ENCODE results near the gene PSMD3.
A peak's percentile ranks its signal among the peaks of the same experiment; 100 is the strongest.
"Not testable (repeated sequence)": the region's sequence is repeated elsewhere in the genome, so short reads cannot be mapped to it uniquely, and the experiment has no call there.

PSMD3 gene

DNA sequence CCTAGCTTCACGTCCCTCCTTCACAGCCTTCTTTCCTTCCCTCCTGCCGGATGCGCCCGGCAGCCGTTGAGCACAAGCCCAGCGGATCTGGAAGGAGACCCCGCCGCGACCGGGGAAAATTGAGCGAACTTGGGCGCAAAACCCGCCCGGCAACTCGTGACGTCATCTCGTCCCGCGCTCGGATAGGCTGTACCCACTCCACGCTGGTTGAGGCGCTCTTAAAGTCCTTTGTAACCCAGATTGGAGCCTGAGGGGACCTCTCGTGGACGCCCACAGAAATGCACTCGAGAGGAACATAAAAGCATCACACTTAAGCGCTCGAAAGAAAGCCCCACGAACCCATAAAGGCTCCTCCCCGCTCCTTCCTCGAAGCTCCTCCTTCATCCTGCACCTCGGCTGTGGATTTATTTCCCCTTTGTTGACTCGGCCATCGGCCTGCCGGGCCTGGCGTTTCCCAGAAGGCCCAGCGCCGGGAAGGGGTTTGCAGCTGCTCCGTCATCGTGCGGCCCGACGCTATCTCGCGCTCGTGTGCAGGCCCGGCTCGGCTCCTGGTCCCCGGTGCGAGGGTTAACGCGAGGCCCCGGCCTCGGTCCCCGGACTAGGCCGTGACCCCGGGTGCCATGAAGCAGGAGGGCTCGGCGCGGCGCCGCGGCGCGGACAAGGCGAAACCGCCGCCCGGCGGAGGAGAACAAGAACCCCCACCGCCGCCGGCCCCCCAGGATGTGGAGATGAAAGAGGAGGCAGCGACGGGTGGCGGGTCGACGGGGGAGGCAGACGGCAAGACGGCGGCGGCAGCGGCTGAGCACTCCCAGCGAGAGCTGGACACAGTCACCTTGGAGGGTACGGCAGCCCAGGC, at the start of gene PSMD3:
PSMD3 (plus strand) TSS at position 457 of the 856 bp plus-strand sequence; CDS start at position 621, 164 bp downstream.
- DNase-seq (ENCODE audit: low spot score), result peak; percentile 95

DNA sequence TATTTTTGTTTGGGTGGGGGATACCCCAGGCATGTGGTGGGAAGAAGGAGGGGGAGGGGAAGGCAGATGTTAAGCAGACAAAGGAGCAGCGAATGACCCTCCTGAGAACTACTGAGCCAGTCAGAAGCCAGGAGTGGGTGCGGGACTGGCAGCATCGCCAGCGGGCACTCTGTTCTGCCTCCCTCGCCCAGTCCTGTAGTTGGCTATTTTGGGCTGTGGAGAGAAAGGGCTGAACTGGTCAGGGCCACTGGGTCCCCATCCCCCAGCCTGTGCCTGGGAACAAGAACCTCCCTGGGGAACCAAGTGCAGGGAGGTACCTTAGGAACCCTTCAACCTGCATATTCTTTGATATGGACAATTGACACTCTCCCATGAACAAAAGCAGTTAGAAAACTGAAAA, 46.7 kb upstream of the PSMD3 start:
- no peak for DNase-seq (ENCODE audit: low spot score)

DNA sequence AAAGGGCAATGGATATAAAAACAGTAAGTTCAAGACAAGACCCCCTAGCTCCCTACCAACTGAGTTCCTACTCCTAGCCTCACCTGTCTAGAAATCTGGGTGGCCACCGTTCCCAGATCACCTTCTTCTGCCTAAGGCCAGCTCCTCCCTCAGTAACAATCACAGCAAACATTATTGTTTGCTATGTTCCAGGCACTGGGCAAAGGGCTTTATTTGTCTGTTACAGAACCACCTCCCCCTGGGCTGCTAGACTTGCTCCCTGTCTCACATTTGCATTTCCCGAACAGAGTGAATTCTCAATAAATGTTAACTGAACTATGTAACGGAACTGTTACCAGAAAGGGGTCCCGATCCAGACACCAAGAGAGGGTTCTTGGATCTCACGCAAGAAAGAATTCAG, 46.3 kb upstream of the PSMD3 start:
- DNase-seq (ENCODE audit: low spot score), result no peak

DNA sequence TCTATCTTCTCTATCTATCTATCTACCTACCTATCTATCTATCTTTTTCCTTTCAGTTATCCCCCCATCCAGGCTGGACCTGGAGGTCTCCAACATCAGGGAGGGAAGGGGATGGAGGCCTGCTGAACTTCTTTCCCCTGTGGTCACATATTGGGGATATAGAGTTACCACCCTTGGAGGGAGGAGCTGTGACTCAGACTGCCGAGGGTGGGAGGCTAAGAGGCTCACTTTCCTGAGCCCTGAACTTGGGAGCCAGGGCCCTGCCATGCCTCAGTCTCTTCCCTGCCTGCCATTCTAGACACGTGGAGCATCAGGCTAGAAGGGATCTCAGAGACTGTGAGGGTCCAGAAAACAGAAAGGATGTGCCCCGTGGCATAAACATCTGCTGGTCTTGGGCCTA, 44.7 kb upstream of the PSMD3 start:
- DNase-seq (ENCODE audit: low spot score), result no peak

DNA sequence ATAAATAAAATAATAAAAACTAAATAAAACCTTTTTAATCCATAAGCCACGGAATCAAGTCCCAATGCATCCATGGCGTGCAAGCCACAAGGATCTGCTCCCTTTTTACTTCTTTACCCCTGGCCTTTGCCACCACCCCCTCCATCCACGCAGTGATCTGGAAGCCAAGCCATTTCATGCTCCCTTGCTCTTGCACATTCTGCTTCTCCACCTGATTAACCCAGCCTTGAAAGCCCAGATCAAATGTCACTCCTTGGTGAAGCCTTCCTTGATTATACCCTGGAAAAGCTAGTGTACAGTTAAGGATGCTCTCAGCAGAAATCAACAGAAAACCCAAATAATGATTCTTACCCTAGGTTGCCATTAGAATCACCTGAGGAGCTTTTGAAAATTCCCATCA, 43.2 kb upstream of the PSMD3 start:
- no peak for DNase-seq (ENCODE audit: low spot score)

DNA sequence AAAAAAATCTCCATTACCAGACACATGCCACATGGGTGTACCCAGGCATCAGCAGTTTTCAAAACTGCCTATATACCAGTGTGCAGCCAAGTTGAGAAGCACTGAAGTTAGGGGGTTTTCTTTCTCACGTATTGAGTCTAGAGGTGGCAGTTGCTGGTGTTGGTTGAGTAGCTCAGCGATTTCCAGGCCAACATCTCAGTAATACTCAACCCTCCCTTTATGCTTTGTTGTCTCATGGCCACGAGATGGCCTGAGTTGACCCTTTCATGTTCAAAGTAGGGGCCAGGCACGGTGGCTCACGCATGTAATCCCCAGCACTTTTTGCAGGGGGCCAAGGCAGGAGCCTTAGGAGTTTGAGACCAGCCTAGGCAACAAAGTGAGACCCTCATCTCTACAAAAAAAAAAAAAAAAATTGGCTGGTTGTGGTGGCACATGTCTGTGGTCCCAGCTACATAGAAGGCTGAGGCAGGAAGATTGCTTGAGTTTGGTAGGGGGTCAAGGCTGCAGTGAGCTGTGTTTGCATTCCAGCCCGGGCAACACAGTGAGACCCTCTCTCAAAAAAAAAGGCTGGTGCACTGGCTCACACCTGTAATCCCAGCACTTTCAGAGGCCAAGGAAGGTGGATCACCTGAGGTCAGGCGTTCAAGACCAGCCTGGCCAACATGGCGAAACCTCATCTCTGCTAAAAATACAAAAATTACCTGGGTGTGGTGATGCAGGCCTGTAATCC, 42.3 kb upstream of the PSMD3 start:
- no peak for DNase-seq (ENCODE audit: low spot score)

DNA sequence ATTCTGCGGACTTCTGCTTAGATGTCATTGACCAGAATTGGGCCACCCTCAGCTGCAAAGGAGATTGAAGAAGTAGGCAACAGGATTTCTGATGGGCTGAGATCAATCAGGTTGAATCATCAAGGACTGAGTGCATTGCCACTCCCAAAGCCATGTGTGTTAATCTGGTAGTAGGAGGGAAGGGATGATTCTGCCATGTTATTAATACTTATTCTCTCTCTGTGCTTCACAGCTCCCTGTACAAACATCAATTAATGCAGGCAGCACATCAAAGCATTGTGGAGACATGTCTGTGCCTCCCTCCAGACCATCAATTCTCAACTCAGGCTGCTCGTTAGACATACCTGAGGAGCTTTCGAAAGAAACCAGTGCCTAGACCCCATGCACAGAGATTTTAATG, 41.5 kb upstream of the PSMD3 start:
- no peak for DNase-seq (ENCODE audit: low spot score)

DNA sequence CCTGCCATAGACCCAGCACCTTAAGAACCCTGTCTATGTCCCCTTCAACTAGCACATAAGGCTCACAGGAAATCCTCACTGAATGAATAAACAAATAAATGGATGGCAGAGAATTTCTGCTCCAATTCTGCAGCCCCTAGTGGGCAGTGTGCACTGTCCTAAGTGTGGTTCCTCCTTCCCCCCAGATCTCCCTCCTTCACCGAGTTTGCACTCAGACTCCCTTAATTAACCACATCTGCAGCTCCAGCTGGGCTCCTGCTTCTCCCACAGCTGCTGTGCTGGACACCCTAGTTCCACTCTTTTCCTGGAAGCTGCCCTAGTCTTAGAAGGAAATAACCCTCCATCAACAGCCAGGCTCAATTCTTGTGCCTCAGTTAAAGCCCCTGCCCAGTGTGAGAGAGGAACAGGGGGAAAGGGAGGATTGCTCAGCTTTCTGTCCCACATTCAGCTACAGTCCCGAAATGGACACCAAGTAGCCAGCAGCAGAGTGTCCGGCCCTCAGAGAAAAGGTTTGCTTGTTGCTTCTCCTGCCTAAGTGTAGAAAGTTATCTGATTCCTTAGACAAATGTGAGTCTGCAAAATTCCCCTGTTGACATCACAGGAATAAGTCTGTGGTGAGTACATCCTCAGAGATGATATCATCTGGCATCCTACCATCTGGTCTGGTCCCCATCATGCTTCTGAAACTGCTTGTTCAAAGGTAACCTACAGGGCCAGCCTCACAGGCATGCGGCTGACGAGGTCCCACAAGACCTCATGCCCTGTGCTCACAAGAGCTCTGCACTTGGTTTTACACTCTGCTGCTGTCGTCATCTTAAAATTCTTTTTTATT, 40.8 kb upstream of the PSMD3 start:
- DNase-seq (ENCODE audit: low spot score), result peak; percentile 54

DNA sequence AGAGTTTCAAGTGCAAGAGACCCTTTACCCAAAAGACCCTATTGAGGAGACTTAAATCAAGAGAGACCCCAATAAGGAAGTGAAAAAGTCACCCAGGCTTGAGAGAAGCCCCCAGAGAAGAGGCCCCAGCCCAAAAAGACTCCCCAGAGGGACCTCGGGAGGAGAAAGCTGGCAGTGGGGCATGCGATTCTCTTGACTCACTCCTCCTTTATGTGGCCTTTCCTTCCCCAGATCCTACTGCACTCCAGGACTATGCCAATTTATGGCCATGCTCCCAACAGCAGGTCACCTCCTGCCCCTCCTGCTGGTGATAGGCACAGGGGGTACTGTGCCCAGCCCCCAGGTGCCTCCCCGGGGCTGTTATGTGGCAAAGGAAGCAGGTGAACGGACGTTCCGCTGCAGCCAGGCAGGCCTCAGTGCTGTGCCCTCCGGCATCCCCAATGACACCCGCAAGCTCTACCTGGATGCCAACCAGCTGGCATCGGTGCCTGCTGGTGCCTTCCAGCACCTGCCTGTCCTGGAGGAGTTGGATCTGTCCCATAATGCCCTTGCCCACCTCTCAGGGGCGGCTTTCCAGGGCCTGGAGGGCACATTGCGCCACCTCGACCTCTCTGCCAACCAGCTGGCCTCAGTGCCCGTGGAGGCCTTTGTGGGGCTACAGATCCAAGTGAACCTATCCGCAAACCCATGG, 36.8 kb upstream of the PSMD3 start:
- no peak for DNase-seq (ENCODE audit: low spot score)

DNA sequence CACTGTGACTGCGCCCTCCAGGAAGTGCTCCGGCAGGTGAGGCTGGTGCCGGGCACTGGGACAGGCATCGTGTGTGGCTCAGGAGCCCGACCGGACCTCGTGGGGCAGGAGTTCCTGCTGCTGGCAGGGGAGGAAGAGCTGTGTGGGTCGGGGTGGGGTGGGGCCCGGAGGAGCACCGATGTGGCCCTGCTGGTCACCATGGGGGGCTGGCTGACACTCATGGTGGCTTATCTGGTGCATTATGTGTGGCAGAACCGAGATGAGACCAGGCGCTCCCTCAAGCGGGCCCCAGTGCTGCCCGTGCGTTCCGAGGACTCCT, 36.3 kb upstream of the PSMD3 start:
- DNase-seq (ENCODE audit: low spot score), result no peak

DNA sequence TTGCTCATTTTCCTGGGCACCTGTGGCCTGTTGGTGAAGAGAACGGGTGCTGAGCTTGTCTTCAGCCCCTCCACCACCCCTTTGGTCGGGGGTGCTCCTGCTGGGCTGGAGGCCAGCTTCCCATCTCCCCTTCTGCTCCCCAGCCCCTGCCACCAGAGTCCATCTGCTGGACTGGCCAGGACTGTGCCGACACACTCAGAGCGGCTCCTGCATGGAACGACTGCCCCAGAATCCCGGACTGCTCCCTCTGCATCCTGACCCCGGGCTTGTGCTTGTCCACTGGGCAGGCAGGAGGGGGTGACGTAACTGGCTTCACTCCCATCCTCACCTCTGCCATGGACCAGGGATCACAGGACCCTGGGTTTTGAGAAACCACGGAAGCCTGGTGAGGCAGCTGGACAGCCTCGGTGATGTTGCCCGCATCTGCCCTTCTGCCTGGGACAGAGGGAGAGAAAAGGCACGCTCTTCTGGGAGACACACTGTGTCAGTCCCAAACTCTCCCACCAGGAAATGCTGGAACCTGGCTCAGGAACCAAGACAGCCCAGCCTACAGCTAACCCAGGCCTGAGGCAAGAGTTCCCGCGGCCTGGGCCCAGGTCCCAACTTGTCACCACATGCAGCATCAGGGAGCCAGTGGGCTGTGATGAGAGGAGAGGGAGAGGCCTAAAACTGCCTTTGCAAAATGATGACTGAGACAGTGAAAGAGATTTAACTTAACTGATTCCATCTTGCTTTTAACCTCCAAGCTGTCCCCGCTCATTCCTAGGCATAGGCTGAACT, 33.9 kb upstream of the PSMD3 start:
- DNase-seq (ENCODE audit: low spot score), result no peak

DNA sequence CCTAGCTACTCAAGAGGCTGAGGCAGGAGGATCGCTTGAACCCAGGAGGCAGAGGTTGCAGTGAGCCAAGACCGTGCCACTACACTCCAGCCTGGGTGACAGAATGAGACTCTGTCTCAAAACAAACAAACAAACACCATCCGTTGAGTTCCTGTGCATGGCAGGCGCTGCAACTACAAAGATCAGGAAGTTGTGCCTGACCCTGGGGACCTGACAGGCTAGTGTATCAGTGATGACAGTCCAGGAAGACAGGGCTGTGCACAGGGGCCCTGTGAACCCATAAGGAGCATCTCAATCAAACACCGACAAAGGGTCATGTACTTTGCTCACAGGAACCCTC, 32.1 kb upstream of the PSMD3 start:
- not testable (repeated sequence) for DNase-seq (ENCODE audit: low spot score)

DNA sequence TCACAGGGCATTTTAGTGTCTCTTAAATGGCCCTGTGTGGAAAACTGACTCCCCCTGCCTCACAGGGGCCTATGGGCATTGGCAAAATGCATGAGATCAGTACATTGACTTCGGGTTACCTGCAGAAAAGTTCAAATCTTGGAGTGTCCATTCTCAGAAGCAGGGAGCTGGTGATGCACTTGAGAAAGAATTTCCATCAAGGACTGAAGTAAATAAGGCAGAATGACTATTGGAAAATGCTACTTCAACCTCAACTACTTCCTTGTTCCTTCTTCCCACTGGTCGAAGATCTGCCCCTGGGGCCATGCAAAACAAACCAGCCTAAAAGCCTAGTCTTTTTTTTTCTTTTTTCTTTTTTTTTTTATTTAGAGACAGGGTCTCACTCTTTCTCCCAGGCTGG, 31.6 kb upstream of the PSMD3 start:
- DNase-seq (ENCODE audit: low spot score), result no peak

DNA sequence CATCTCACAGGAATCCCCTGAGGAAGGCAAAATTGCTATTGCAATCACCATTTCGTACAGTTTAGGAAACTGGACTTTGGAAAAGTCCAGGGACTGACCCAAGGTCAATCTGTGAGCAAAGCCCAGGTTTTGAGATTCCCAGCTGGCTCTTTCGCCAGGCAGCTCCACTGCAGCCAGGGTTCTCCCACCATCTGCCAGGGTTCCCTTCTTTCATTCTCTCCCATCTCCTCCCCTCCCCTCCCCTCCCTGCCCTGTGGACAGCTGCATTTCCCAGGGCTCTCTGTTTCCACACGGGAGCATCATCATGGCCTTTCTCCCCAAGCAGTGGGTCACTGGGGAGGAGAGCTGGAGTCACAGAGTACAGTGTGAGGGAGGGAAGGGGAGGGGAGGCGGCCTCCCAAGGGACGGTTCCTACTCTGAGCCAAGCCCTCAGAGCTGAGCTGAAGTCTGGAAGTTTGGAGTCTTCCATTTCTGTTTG, 29.7 kb upstream of the PSMD3 start:
- DNase-seq (ENCODE audit: low spot score), result no peak

DNA sequence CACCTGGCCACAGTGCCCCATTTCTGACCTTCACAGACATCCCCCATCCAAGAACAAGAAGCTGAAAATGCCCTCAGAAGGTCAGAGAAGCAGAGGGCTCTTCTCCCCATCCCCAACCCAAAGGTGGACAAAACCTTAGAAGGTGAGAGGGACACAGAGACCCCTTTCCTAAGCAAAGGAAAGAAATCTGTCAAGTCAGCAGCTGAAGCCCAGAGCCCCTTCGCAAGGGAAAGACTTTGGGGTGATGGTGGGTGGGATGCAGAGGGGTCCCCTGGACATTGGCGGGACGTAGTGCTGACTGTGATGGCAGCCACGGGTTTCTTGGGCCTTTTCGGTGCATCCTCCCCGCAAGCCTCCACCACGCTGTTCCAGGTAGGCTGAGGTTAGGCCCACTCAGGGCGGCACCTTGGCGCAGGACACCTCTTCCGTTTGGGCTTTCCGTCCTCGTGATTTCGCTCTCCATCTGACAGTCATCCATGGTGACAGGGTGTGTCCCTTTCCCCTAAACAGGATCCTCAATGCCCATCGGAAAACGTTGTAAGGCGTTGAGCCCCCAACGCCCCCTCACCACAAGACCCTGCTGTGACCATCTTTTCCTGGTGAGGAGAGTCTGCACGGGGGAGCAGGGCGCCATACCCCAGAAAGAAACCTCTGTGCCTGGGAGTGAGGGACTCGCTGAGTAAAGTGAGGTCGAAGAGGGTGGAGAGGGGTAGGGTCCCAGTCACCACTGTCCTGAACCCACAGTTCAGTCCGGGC, 28.5 kb upstream of the PSMD3 start:
- no peak for DNase-seq (ENCODE audit: low spot score)

DNA sequence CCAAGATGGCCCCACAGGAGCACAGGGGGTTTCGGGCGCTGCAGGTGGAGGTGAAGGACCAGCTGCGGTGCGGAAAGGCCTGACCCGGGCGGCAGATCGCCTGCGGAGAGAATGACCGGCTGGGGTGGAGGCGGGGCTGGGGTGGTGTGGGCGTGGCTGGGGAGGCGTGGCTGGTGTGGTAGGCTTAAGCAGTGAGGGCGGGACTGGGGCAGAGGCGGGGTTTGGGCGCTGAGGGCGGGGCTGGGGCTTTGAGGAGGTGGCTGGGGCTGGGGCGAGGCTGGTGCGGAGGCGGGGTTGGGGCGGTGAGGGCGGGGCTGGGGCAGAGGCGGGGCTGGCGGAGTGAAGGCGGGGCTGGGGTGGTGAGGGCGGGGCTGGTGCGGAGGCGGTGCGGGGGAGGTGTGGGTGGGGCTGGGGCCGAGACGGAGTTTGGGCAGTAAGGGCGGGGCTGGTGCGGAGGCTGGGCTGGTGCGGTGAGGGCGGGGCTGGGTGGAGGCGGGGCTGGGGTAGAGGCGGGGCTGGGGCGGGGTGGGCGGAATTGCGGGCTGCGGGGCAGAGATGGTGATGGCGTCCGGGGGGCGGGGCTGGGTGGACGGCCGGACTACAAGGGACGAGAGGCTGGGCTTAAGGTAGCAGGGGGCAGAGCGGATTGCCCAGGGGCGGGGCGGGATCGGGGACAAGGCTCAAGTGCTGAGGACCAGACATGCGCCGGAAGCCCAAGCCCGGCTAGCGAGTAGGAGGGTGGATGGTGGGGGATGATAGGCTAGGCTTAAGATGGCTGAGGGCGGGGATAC, 27.7 kb upstream of the PSMD3 start:
- peak; percentile 97 for DNase-seq (ENCODE audit: low spot score)

DNA sequence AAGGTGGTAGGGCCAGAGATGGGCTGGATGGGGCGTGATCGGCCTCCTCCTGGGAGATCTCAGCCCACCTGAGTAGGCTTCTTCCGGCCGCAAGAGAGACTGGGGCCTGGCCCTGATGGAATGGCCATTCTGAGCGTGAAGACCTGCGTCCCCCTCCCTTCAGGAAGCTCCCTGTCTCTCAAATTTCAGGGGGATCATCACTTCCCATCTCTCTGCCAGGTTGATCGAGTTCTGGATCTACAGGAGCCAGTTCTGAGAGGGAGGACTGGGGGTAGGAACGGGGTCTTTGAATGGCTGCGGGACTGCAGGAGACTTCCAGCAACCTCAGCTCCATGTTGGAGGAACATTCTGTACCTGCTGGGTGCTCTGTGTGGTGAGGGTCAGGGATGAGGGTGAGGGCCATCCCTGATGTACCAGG, 27.1 kb upstream of the PSMD3 start:
- DNase-seq (ENCODE audit: low spot score), result no peak

DNA sequence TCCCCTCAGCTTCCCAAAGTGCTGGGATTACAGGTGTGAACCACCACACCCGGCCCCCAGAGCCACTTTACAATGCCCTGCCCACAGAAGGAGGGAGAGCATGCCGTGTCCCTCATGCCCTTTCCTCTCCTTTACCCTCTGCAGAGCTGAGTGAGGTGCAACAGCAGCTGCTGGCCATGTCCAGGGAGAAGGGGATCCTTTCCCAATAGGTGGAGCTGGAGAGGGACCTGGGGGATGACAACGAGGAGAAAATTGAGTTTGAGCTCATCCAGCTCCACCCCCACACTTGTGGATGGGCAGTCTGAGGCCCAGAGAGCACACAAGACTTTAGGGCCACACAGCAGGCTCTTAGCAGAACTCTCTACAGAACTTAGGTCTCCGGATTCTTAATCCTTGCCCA, 25.7 kb upstream of the PSMD3 start:
- DNase-seq (ENCODE audit: low spot score), result no peak

DNA sequence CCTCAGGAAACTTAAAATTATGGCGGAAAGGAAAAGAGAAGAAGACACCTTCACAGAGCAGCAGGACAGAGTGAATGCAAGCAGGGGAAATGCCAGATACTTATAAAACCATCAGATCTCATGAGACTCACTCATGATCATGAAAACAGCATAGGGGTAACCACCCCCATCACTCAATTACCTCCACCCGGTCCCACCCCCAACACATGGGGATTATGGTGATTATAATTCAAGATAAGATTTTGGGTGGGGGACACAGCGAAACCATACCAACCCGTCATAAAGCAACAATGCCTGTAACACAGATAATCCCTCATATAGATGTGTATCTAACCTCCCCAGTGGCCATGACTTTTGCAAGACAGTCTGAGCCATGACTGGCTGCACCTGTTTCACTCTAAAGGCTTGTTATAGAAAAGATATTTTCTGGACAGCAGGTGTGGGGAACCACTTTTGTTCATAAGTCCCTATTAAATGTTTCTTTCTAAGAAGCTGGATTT, 24.8 kb upstream of the PSMD3 start:
- DNase-seq (ENCODE audit: low spot score), result no peak
